AG10803 (cell line): ENCODE results near the gene ZNF414.

Experiments
- DNase-seq: peaks from one replicate; pipeline ENCODE4 v3.0.0; 2010; ENCODE audit warnings: low read depth
- H3K4me3 ChIP-seq: 2 replicates; pipeline ENCODE4 v1.5.1; 2011; ENCODE audit warnings: mild to moderate bottlenecking, low read length, control low read depth
- CTCF ChIP-seq: conservative IDR thresholded peaks from 2 replicates; pipeline ENCODE4 v1.5.1; 2011; ENCODE audit warnings: mild to moderate bottlenecking, low read length, control low read depth, inconsistent platforms

The ZNF414 gene

GRCh38 chr19:8501516-8501915, 12.5 kb downstream of the ZNF414 start:
- H3K4me3 ChIP-seq, result no peak overlapping the region
- DNase-seq, result no peak
- no peak for TF ChIP-seq CTCF

- no peak for TF ChIP-seq CTCF
- DNase-seq, result no peak
- H3K4me3 ChIP-seq, result no peak overlapping the region
These were observed 13.8 kb downstream of the ZNF414 start for GRCh38 chr19:8500158-8500557.

- DNase-seq, result no peak
- H3K4me3 ChIP-seq, result no peak overlapping the region
- TF ChIP-seq CTCF, result no peak
These were observed 14.7 kb downstream of the ZNF414 start for GRCh38 chr19:8499048-8499833.

GRCh38 chr19:8498295-8498694, 15.7 kb downstream of the ZNF414 start:
- DNase-seq, result no peak
- H3K4me3 ChIP-seq, result no peak overlapping the region
- TF ChIP-seq CTCF, result no peak

GRCh38 chr19:8494158-8494557, 19.8 kb downstream of the ZNF414 start:
- DNase-seq, result no peak
- H3K4me3 ChIP-seq, result no peak overlapping the region
- no peak for TF ChIP-seq CTCF

GRCh38 chr19:8491574-8491973, 22.4 kb downstream of the ZNF414 start:
- no peak for DNase-seq
- no peak overlapping the region for H3K4me3 ChIP-seq
- no peak for TF ChIP-seq CTCF

GRCh38 chr19:8490873-8491272, 23.1 kb downstream of the ZNF414 start:
- no peak for TF ChIP-seq CTCF
- no peak for DNase-seq
- H3K4me3 ChIP-seq, result no peak overlapping the region
